Head of caudate nucleus (tissue), 42 donors: ENCODE data around the gene TGFB3.
"Not testable (repeated sequence)": the region's sequence is repeated elsewhere in the genome, so short reads cannot be mapped to it uniquely, and the experiment has no call there.

Experiments used
- DNase-seq, 42 donors: peaks; one replicate each; pipeline versions ENCODE4 v3.0.0 to v3.0.0-alpha.2; 2020 to 2021; ENCODE audit warnings: mixed read lengths in 7 of 42
- intact Hi-C: fragments of 100-400 bp; cut with DNase I; formaldehyde crosslinking; loops from one replicate; pipeline ENCODE4 v1.15.0; 2022

TGFB3 gene

GRCh38 chr14:75969891-75970290 lies 11.9 kb downstream of the TGFB3 start:
- intact Hi-C loops: no loop called here
- DNase-seq: no peak

DNA sequence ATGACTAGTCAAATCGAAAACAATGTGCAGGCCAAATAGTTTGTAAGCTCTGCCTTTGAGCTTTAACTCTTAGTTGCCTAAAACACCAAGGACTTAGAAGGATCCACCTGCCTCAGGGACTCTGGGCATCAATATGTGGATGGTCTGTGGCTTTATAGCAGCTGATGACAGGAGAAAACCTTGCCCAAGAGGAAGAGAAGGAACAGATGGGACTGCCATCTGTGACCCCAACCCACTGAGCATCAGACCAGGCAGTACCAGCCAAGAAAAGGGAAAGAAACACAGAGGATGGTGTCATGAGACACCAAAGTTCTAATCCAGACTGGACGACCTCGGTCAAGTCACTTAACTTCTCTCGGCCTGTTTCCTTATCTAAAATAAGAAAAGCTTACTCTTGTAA lies 12.7 kb downstream of the TGFB3 start:
- intact Hi-C loops: no loop called here
- DNase-seq: no peak

- intact Hi-C loops: no loop called here
- peak in 7 of 42 donors; percentile 17 to 50 (median 44) for DNase-seq
These were observed 13.3 kb downstream of the TGFB3 start for GRCh38 chr14:75968456-75968855.

DNA sequence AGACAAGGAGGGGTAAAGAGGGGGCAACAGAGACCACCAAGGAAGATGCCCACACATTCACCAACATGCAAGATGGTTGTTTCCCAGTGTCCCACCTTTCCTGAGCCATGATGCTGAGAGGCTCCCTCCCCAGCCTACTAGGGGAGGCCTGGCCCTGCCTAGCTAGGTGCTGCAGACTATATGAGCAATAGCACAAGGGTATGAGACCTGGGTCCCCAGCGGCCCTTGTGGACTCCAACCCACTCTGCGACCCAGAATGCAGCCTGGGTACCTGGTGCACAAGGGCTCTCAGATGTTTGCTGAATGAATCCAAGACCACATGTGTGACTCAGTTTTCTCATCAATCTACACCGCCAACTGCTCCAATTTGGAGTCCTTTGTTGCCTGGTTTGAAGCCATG lies 13.9 kb downstream of the TGFB3 start:
- intact Hi-C loops: no loop called here

GRCh38 chr14:75961662-75962061 lies 20.1 kb downstream of the TGFB3 start:
- intact Hi-C loops: no loop called here
- DNase-seq: peak in 1 of 42 donors; percentile 9

More for the DNA sequence above, 13.9 kb downstream of the TGFB3 start:
- no peak for DNase-seq

DNA sequence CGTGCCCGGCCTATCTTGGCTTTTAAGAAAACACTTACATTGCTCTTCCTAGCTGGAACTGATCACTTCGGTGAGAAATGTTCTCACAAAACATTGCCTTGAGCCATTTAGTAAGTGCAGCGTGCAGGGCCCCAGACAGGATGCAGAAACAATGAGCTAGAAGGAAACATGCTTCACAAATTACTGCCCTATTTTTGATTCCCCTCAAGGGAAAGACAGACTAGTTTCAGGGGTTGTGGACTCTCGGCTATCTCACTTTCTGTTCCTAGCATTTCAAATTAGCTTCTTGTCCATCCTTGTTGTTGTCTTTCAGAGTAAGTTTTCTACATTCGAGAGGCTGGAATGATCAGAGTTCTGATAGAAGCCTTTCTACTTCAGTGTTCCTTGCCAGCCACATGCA lies 21.6 kb downstream of the TGFB3 start:
- DNase-seq: peak in 1 of 42 donors; percentile 7
- intact Hi-C loops: no loop called here

- intact Hi-C loops: no loop called here
- peak in 1 of 42 donors; percentile 22 for DNase-seq
These were observed 22.8 kb downstream of the TGFB3 start for GRCh38 chr14:75959031-75959430.

- intact Hi-C loops: no loop called here
These were observed 29.3 kb downstream of the TGFB3 start for GRCh38 chr14:75952489-75952888.

DNA sequence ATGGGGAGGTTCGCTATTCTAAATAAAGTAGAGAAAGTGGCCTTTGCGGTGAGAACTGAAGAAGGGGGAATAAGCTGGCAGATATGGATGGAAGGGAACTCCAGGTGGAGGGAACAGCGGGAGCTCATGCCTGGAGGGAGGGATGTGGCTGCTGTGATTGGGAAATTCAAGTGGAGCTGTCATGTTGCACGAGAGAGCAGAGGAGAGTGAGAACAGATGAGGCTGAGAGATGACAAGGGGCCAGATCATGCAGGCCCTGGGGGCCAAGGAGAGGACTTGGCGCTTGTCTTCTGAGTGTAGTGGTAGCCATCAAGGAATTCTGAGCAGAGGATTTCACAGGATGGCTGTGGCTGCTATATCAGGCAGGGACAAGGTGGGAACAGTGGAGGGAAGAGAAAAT lies 35.0 kb downstream of the TGFB3 start:
- DNase-seq: no peak
- intact Hi-C loops: no loop called here

More at GRCh38 chr14:75952489-75952888, 29.3 kb downstream of the TGFB3 start:
- DNase-seq: no peak

DNA sequence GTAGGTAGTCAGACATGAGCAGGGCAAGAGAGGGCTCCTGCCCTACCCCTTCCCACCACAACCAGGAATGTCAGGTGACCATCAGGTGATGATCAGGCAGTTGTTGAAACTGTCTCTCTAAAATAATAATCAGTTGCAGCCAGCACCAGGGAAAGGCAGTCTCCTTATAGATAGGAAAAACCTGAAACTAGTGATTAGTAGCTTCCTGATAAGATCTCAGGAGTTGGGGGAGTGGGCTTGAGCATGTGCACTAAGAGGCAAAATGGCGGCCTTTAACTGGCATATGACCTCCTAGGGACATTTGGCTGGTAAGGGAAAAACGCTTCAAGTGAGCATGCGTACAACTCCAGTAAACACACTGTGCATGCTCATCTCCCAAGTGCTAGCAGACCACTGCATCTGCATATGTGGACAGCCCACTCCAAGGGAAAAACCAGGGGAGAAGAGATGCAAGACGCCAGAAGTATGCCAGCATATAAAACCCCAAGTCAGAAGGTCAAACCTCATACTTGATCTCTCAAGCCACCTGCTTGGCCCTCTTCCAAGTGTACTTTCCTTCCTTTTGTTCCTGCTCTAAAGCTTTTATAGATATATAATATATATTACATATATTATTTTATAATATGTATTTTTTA lies 37.1 kb downstream of the TGFB3 start:
- DNase-seq: no peak
- intact Hi-C loops: no loop called here

DNA sequence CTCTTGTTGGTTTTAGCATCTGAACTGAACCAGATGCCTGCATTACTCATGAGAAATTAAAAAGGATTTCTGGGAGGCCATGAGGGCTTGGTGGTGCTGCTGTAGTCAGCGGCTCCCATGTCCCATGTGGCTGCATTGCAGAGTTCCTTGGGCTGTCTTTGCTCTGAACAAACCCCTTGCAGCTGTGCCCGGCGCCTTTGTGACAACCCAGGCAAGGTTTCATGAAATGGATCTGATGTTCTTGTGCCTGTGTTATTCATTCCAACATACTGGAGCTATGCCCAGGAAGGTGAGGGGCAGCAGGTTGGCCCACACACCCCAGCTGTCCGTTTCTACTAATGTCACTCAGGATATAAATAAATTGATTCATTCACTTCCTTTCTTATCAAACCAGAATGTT lies 40.8 kb downstream of the TGFB3 start:
- no peak for DNase-seq
- intact Hi-C loops: no loop called here

GRCh38 chr14:75939200-75939599 lies 42.6 kb downstream of the TGFB3 start:
- DNase-seq: no peak
- intact Hi-C loops: no loop called here

GRCh38 chr14:75934998-75935628 lies 46.7 kb downstream of the TGFB3 start:
- peak in 3 of 42 donors; percentile 12 to 57 (median 23) for DNase-seq
- intact Hi-C loops: no loop called here

DNA sequence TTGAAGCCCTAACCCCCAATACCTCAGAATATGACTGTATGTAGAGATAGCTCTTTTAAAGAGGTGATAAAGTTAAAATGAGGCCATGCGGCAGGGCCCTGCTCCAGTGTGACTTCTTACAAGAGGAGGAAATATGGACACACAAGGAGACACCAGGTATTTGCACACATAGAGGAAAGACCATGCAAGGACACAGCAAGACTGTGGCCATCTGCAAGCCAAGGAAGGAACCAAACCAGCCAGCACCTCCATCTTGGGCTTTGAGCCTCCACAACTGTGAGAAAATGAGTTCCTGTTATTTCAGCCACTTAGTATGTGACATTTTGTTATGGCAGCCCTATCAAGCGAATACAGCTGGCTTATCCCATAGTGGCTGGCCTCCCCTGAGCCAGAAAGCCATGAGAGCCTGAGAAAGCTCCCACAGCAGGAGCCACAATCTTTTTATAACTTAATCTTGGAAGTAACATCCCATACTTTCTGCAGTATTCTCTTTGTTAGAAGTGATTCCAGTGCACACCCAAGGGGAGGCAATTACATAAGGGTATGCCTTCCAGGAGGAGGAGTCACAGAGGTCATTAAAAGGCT lies 48.0 kb downstream of the TGFB3 start:
- intact Hi-C loops: no loop called here
- no peak for DNase-seq

DNA sequence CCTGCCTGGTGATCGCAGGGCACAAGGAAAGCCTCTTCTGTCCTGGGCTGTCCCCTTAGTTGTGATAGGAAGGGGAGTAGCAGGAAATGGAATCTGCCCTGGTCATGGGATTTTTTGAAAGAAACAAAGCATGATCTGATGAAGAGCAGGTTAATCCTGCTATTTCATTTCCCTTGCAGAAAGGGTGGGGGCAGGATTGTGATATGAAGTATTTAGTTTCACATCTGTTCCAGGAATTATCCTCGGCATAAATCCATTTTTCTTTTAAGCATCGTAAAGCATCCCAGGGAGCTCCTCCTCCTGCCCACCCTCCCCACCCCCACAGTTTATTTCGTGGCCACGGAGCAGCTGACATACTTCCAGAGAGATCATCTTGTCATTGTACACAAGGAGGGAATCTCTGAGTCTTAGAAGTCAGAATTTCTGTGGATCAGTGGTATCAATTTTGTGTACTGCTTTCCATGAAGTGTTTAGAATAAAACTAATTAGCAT lies 53.1 kb downstream of the TGFB3 start:
- intact Hi-C loops: no loop called here
- peak in 5 of 42 donors; percentile 21 to 36 (median 25) for DNase-seq

DNA sequence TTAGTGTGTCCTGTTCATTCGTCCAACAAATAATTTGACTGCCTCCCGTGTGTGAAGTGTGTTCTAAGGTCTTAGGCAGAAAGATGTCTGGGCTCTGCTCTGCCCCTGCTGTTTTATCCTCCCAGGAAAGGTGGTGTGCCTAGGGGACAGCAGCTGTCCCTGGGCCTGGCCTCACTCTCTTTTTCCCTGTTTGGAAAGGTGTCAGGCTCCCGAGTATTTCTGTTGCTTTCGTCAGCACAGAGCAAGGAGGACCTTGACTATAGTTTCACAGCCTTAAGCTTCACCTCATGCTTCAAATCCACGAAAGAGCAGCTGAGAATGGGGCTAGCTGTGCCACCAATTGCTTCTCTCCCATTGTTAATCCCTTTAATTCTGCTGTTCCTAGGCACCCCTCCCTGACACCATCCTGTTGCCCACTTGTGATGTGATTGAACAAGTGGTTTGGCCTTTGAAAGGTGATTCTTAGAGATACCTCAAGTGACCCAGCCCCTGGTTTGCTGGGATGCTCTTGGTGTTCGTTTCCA lies 54.2 kb downstream of the TGFB3 start:
- intact Hi-C loops: no loop called here
- DNase-seq: no peak

GRCh38 chr14:75926431-75927115 lies 55.2 kb downstream of the TGFB3 start:
- DNase-seq: no peak
- intact Hi-C loops: no loop called here

- DNase-seq, intact Hi-C loops: not testable (repeated sequence)
These were observed 56.5 kb downstream of the TGFB3 start for GRCh38 chr14:75925141-75925840.

DNA sequence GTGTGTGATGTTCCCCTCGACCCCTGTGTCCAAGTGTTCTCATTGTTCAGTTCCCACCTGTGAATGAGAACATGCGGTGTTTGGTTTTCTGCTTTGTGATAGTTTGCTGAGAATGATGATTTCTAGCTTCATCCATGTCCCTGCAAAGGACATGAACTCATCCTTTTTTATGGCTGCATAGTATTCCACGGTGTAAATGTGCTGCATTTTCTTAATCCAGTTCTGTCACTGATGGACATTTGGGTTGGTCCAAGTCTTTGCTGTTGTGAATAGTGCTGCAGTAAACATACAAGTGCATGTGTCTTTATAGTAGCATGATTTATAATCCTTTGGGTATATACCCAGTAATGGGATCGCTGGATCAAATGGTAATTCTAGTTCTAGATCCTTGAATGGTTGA lies 61.4 kb downstream of the TGFB3 start:
- intact Hi-C loops, DNase-seq: not testable (repeated sequence)
